Prostate gland (tissue), 2 donors: Measurements from ENCODE around the gene WDR43. TPM values are rescaled to one million over a fixed set of nuclear protein-coding genes. Genes with fewer than 3 reads are reported as not detected.
A peak's percentile ranks its signal among the peaks of the same experiment; 100 is the strongest.

Experiments used
- DNase-seq: peaks from one replicate; pipeline ENCODE4 v3.0.0-alpha.2; 2019; ENCODE audit warnings: low spot score
- H3K27ac ChIP-seq, 2 donors: fragments of 200-600 bp; sonication (generic); 2 replicates each; pipeline ENCODE4 v1.5.1; 2017 to 2019
- H3K27me3 ChIP-seq: fragments of 200-600 bp; sonication (generic); replicated peaks from 2 replicates; pipeline ENCODE4 v1.5.1; 2019; ENCODE audit not compliant: insufficient read depth
- H3K36me3 ChIP-seq, 2 donors: fragments of 200-600 bp; sonication (generic); 1 replicate in 1 of 2; 2 replicates in 1 of 2; pipeline versions ENCODE4 v1.5.1 to v1.8.1; 2017 to 2019
- H3K4me1 ChIP-seq: fragments of 200-600 bp; sonication (generic); replicated peaks from 2 replicates; pipeline ENCODE4 v1.5.1; 2019
- H3K4me3 ChIP-seq, 2 donors: fragments of 200-600 bp; sonication (generic); 2 replicates each; pipeline ENCODE4 v1.5.1; 2017 to 2019
- H3K9me3 ChIP-seq: fragments of 200-600 bp; sonication (generic); 2 replicates; pipeline ENCODE4 v1.5.1; 2017
- CTCF ChIP-seq, 4 experiments: fragments of 200-600 bp in 2 of 4; fragments of 450-650 bp in 2 of 4; sonication (generic) in 2 of 4; IDR thresholded peaks; 1 replicate in 3 of 4; 2 replicates in 1 of 4; pipeline ENCODE4 v1.5.1; 2016 to 2019; ENCODE audit warnings: antibody characterized with exemption in 4 of 4, mild to moderate bottlenecking in 2 of 4, moderate library complexity in 2 of 4
- POLR2A ChIP-seq: fragments of 450-650 bp; IDR thresholded peaks from one replicate; pipeline ENCODE4 v1.6.1; 2016; ENCODE audit warnings: antibody characterized with exemption, mild to moderate bottlenecking
- POLR2AphosphoS5 ChIP-seq: sonication (generic); formaldehyde crosslinking; IDR thresholded peaks from one replicate; pipeline ENCODE4 v1.6.1; 2017; ENCODE audit warnings: antibody characterized with exemption
- WGBS: methylation state at CpG from one replicate; pipeline ENCODE4 v1.1.5; 2018; 5-methylcytosine and 5-hydroxymethylcytosine counted together
- intact Hi-C: fragments of 100-400 bp; cut with DNase I; formaldehyde crosslinking; loops from one replicate; pipeline ENCODE4 v1.14.2; 2022
- total RNA-seq, 2 donors: library from RNA; depleted of rRNA; stranded (reverse); fragments of >200 nt; gene quantifications; one replicate each; pipeline ENCODE4 v1.1.0, GENCODE V29; 2016

The WDR43 gene
- total RNA-seq, 2 donors from 2014 or later: 30.6 to 36.9 TPM

GRCh38 chr2:28869494-28870145 is 24.8 kb upstream of the WDR43 start:
- intact Hi-C loops: no loop called here

GRCh38 chr2:28870146-28870891 is 24.1 kb upstream of the WDR43 start, which contains the start of gene TRMT61B:
Gene TRMT61B (minus strand): TSS chr2:28870309. CDS start chr2:28870277, 32 bp downstream.
- Histone ChIP-seq H3K9me3 (no peaks in the 10 kb centered on the region), H3K27ac (peak within 1 kb of the TSS; percentile 62 to 67), H3K4me3 (peak within 1 kb of the TSS; percentile 60 to 66), H3K36me3 (no peaks in the 10 kb centered on the region), H3K4me1 (peaks cover 5% of the 10 kb centered on the region), H3K27me3 (no peaks in the 10 kb centered on the region)
- DNase-seq: peak; percentile 93
- under 1% methylated on average over 49 of the region's 57 CpGs for WGBS
- intact Hi-C loops: no loop called here
- peak; percentile 100 for TF ChIP-seq POLR2AphosphoS5
- peak in 2 of 4 experiments; percentile 29 to 40 for TF ChIP-seq CTCF (IDR thresholded peaks at IDR 0.05)
- TF ChIP-seq POLR2A: peak; percentile 75

More at GRCh38 chr2:28869494-28870145, 24.8 kb upstream of the WDR43 start:
- DNase-seq: peak; percentile 7
- Histone ChIP-seq H3K27me3 (no peaks in the 10 kb centered on the region), H3K36me3 (no peaks in the 10 kb centered on the region), H3K9me3 (no peaks in the 10 kb centered on the region), H3K4me1 (peaks cover 5% of the 10 kb centered on the region), H3K4me3 (peak overlapping the region; percentile 60 to 66), H3K27ac (peak overlapping the region; percentile 62 to 67)
- WGBS: under 1% methylated on average over 29 of the region's 29 CpGs
- no peak for TF ChIP-seq POLR2AphosphoS5
- no peak for TF ChIP-seq CTCF (IDR thresholded peaks at IDR 0.05)
- TF ChIP-seq POLR2A: no peak

GRCh38 chr2:28871620-28872019 is 22.8 kb upstream of the WDR43 start:
- TF ChIP-seq POLR2AphosphoS5 (no peak), CTCF (IDR thresholded peaks at IDR 0.05) (no peak), POLR2A (no peak)
- no peaks in the 10 kb centered on the region for H3K9me3 ChIP-seq
- 79% methylated on average over 3 of the region's 3 CpGs for WGBS
- no peaks in the 10 kb centered on the region for H3K27me3 ChIP-seq
- no peaks in the 10 kb centered on the region for H3K36me3 ChIP-seq
- intact Hi-C loops: no loop called here
- H3K27ac ChIP-seq: no peak overlapping the region
- peaks cover 5% of the 10 kb centered on the region for H3K4me1 ChIP-seq
- no peak overlapping the region for H3K4me3 ChIP-seq
- no peak for DNase-seq

GRCh38 chr2:28880193-28880592 is 14.3 kb upstream of the WDR43 start:
- DNase-seq: no peak
- H3K27me3 ChIP-seq: no peaks in the 10 kb centered on the region
- no peaks in the 10 kb centered on the region for H3K36me3 ChIP-seq

More at GRCh38 chr2:28880193-28880592, 14.3 kb upstream of the WDR43 start:
- TF ChIP-seq POLR2A: no peak
- no peak for TF ChIP-seq CTCF (IDR thresholded peaks at IDR 0.05)
- TF ChIP-seq POLR2AphosphoS5: no peak
- 81% methylated on average over 1 of the region's 1 CpG for WGBS
- no peak overlapping the region for H3K27ac ChIP-seq
- H3K4me1 ChIP-seq: no peaks in the 10 kb centered on the region
- H3K9me3 ChIP-seq: no peaks in the 10 kb centered on the region
- intact Hi-C loops: no loop called here
- no peak overlapping the region for H3K4me3 ChIP-seq
